ENCODE results near the gene LAPTM4A. TPM values are rescaled to one million over a fixed set of nuclear protein-coding genes. Genes with fewer than 3 reads are reported as not detected.

Gene LAPTM4A
- total RNA-seq, 4 donors from 2014 or later = 143 to 234 (median 177) TPM

DNA sequence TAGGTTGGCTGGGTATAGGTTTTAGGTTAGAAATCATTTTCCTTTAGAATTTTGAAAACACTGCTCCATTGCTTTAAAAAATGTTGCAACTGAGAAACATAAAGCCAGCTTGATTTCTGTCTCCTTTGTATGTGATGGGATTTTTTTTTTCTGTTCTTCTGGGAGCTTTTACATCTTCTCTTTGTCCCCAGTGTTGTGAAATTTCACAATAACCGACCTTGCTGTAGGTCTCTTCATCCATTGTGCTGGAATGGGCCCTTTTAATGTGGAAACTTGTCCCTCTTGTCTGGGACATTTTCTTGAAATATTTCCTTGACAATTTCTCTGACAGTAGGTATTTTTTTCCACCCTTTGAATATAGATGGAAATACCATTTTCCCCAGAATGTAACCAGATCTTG, 44.0 kb upstream of the LAPTM4A start:
- ATAC-seq = no peak
- H3K36me3 ChIP-seq = no peaks in the 10 kb centered on the region
- no peaks in the 10 kb centered on the region for H3K9me3 ChIP-seq
- TF ChIP-seq POLR2A (IDR thresholded peaks at IDR 0.05) (no peak), EP300 (IDR thresholded peaks at IDR 0.05) (no peak), POLR2AphosphoS5 (IDR thresholded peaks at IDR 0.05) (no peak)
- TF ChIP-seq, protein P1, sequence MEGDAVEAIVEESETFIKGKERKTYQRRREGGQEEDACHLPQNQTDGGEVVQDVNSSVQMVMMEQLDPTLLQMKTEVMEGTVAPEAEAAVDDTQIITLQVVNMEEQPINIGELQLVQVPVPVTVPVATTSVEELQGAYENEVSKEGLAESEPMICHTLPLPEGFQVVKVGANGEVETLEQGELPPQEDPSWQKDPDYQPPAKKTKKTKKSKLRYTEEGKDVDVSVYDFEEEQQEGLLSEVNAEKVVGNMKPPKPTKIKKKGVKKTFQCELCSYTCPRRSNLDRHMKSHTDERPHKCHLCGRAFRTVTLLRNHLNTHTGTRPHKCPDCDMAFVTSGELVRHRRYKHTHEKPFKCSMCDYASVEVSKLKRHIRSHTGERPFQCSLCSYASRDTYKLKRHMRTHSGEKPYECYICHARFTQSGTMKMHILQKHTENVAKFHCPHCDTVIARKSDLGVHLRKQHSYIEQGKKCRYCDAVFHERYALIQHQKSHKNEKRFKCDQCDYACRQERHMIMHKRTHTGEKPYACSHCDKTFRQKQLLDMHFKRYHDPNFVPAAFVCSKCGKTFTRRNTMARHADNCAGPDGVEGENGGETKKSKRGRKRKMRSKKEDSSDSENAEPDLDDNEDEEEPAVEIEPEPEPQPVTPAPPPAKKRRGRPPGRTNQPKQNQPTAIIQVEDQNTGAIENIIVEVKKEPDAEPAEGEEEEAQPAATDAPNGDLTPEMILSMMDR (IDR thresholded peaks at IDR 0.05) = no peak
- no peak overlapping the region for H3K4me3 ChIP-seq
- WGBS, 2 donors (ENCODE audit: low coverage in 1 of 2) = 75 to 86% methylated on average over 1 of the region's 1 CpG
- H3K27me3 ChIP-seq = peaks cover 4% of the 10 kb centered on the region
- H3K27ac ChIP-seq = no peak overlapping the region
- peaks cover 0 to 37% (median 7%) of the 10 kb centered on the region in 3 donors for H3K4me1 ChIP-seq

DNA sequence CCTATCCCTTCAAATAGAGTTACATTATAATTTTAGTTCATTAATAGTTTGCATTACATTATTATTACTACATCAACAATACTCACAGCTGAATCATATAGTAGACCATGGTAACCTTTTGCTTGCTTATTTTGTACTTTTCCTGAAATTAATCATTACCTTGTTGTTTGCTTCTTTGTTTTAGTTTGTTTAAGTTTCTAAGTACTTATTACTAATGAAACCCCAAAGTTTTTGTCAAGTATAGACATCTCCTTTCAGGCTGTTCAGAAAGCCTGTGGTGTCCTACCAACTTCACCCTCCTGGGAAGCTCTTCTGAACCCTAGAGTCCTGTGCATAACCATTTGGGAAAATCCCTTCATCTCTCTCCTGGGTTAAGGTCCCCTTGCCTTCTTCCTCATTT, 43.5 kb upstream of the LAPTM4A start:
- ATAC-seq = no peak

DNA sequence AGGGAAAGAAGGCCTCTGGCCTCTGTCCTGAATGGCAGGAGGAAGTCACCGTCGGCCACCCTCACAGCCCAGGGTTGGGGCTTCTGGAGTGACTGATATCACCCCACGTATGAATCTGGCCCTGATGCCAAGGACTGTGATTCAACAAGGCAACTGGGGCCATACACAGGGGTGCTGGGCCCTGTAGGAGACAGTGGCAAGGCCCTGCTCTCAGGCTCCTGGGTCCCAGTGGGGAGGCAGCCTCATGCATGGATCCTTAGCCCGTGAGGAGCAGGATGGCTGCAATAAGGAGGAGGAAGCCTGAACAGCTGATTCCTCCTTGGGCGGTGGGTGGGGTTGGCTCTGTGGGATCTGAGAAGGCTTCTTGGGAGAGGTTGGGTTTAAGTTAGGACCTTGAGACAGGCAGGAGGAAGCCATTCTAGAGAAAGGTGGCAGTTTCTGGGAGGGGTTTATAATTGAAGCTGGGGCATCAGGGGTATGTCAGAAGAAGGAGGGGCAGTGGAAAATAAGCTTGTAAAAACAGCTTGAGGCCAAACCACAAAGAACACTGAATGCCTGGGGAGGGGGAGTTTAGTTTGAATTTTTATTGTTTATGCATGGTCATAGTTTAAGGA, 42.8 kb upstream of the LAPTM4A start:
- no peak for TF ChIP-seq POLR2A (IDR thresholded peaks at IDR 0.05)
- no peak for TF ChIP-seq EP300 (IDR thresholded peaks at IDR 0.05)
- TF ChIP-seq POLR2AphosphoS5 (IDR thresholded peaks at IDR 0.05) = no peak
- TF ChIP-seq, protein P1 (IDR thresholded peaks at IDR 0.05) = no peak
- Histone ChIP-seq H3K9me3 (no peaks in the 10 kb centered on the region), H3K4me1 (peaks cover 0 to 37% (median 7%) of the 10 kb centered on the region in 3 donors), H3K27ac (no peak overlapping the region), H3K36me3 (no peaks in the 10 kb centered on the region), H3K27me3 (peaks cover 4% of the 10 kb centered on the region), H3K4me3 (no peak overlapping the region)
- ATAC-seq = no peak
- WGBS, 2 donors (ENCODE audit: low coverage in 1 of 2) = 83 to 90% methylated on average over 2 of the region's 5 CpGs

More for the DNA sequence above, 43.5 kb upstream of the LAPTM4A start:
- TF ChIP-seq EP300 (IDR thresholded peaks at IDR 0.05) (no peak), POLR2A (IDR thresholded peaks at IDR 0.05) (no peak)
- Histone ChIP-seq H3K9me3 (no peaks in the 10 kb centered on the region), H3K36me3 (no peaks in the 10 kb centered on the region), H3K4me3 (no peak overlapping the region), H3K27me3 (peaks cover 4% of the 10 kb centered on the region), H3K4me1 (peaks cover 0 to 37% (median 7%) of the 10 kb centered on the region in 3 donors), H3K27ac (no peak overlapping the region)

DNA sequence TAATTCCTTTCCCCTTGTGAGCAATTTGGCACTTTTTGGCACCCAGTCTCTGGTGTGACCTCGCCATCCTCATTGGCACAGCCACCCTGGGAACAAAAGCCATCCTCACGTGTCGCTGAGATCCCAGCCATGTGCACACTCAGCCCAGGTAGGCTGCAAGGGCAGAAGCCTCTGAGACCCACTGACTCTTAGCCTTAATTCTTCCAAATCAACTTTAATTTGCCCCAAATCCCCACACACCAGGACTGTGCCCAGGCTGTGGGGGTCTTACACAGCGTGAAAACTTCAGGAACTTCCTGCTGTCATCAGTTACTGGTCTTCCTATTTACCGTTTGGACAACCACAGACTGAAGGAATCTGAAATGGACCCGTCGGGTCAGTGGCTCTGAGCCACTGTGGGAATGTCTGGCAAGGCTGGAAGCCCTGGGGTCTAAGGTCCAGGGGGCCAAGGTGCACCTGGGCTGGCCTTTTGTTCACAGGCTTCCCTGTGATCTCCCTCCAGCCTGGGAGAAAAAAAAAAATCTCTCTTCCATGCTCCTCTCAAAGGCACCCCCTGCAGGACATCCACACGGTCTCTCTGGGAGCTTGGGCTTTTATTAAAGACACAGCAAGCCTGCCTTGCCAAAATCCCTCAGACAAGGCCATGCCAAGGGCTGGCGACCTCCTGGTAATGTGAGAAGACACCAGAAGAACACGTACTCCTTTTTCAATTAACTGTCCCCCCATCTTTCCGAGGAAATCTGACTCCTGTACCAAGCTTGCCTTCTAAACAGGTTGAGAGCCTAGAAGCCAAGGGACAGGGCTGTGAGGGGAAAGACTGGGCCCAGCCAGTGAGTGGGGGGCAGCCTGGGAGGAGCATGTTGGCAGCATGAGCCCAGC, 42.1 kb upstream of the LAPTM4A start:
- no peak for ATAC-seq
- H3K9me3 ChIP-seq = no peaks in the 10 kb centered on the region
- WGBS, 2 donors (ENCODE audit: low coverage in 1 of 2) = 45% methylated on average over 8 of the region's 11 CpGs; no CpG with 5 or more reads in 1 of the 2 donors
- no peak overlapping the region for H3K4me3 ChIP-seq
- H3K27ac ChIP-seq = no peak overlapping the region
- no peaks in the 10 kb centered on the region for H3K36me3 ChIP-seq
- peaks cover 0 to 37% (median 7%) of the 10 kb centered on the region in 3 donors for H3K4me1 ChIP-seq
- H3K27me3 ChIP-seq = peaks cover 4% of the 10 kb centered on the region
- TF ChIP-seq EP300 (IDR thresholded peaks at IDR 0.05) (no peak), POLR2A (IDR thresholded peaks at IDR 0.05) (no peak), POLR2AphosphoS5 (IDR thresholded peaks at IDR 0.05) (no peak)
- TF ChIP-seq, protein P1 (IDR thresholded peaks at IDR 0.05) = peak in 3 of 4 experiments; percentile 47 to 65 (median 61)

DNA sequence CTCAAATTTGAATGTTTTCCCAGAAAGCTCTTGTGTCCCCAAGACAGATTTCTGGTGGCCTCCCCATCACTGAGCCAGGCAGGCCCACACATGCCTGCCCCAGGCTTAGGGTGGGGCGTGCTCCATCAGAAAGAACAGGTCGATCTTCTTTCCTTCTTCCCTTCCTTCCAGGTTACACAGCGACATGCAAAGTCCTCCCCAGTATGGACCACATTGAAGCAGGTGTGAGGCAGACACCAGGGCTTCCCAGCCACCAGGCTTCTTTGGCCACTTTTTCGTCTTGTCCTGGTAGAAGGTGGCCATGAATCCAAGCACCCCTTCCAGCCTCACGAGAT, 41.4 kb upstream of the LAPTM4A start:
- peaks cover 4% of the 10 kb centered on the region for H3K27me3 ChIP-seq
- H3K4me3 ChIP-seq = no peak overlapping the region
- no peak overlapping the region for H3K27ac ChIP-seq
- H3K36me3 ChIP-seq = no peaks in the 10 kb centered on the region
- H3K9me3 ChIP-seq = no peaks in the 10 kb centered on the region
- peaks cover 0 to 31% (median 7%) of the 10 kb centered on the region in 3 donors for H3K4me1 ChIP-seq
- TF ChIP-seq, protein P1 (IDR thresholded peaks at IDR 0.05) = no peak
- TF ChIP-seq POLR2A (IDR thresholded peaks at IDR 0.05) (no peak), EP300 (IDR thresholded peaks at IDR 0.05) (no peak)
- ATAC-seq = no peak
- WGBS, 2 donors (ENCODE audit: low coverage in 1 of 2) = 83 to 100% methylated on average over 2 to 4 of the region's 5 CpGs

All from gastroesophageal sphincter (tissue), 4 donors.